ENCODE measurements around the gene GPR68.

- no peak for TF ChIP-seq CTCF (IDR thresholded peaks at IDR 0.05; ENCODE audit: low read length)
- TF ChIP-seq EZH2phosphoT487 (IDR thresholded peaks at IDR 0.05; ENCODE audit: low read length): no peak
- no peak for TF ChIP-seq EZH2 (optimal IDR thresholded peaks at IDR 0.05; ENCODE audit: low read depth, low read length)
Measured at GRCh38 chr14:91277546-91278382, 33.3 kb upstream of the GPR68 start.
